Measurements from ENCODE around the gene CTU2. TPM values are rescaled to one million over a fixed set of nuclear protein-coding genes. Genes with fewer than 3 reads are reported as not detected.

The CTU2 gene
- total RNA-seq, 1 experiment from 2014 or later = 24.8 TPM

DNA sequence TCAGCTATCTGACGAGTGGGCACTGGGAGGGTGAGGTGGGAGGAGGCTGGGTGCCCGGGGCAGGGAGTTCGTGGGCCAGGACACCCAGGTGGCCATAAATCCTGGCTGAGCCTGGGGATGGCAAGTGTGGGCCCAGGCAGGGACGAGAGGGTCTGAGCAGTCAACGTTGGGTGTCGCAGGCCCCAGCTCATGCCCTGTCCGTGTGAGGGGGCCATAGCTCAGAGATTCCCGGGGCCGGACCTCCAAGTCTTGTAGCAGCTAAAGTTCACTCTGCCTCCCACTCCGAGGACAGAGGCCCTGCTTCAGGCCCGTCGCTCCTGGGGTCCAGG, 34.4 kb downstream of the CTU2 start:
- no TSS peak for BruUV-seq (replicated peaks)
- no peak for DNase-seq (ENCODE audit: low read depth, low spot score)
- TF ChIP-seq TCF7L2 (IDR thresholded peaks at IDR 0.05; ENCODE audit: low read depth, low read length) = no peak
- no peak for TF ChIP-seq CTCF (IDR thresholded peaks at IDR 0.05)
- no peak for TF ChIP-seq POLR2AphosphoS5 (IDR thresholded peaks at IDR 0.05; ENCODE audit: low read depth, low read length)
- no peak for TF ChIP-seq SIN3A (IDR thresholded peaks at IDR 0.05; ENCODE audit: borderline replicate concordance, insufficient read depth, low read depth, low read length)
- TF ChIP-seq REST (IDR thresholded peaks at IDR 0.05; ENCODE audit: insufficient read depth in 1 of 2, low read depth in 2 of 2, low read length in 1 of 2) = no peak
- intact Hi-C loops (cut with micrococcal nuclease; ENCODE audit: unreplicated experiment) (no loop called here), in situ Hi-C loops (cut with HindIII; ENCODE audit: low pct_unique_long_range_greater_than_20kb, low sequenced_read_pairs) (no loop called here)
- no peaks in the 10 kb centered on the region; the same call in 1 of the 2 replicates for H3K4me1 ChIP-seq (ENCODE audit: control insufficient read depth, insufficient read depth, low read length)
- POLR2A ChIA-PET = interaction anchor here (0.6 kb wide), 2 partner anchors 9 to 47 kb away, joined by 3 read pairs; no protein-coding TSS in a partner anchor
- no peaks in the 10 kb centered on the region for H3K9me3 ChIP-seq (ENCODE audit: control insufficient read depth, insufficient read depth, low read depth, low read length)
- no peaks in the 10 kb centered on the region for H3K27me3 ChIP-seq (ENCODE audit: control insufficient read depth, insufficient read depth, low read length)
- H3K4me3 ChIP-seq (ENCODE audit: low read depth in 2 of 2, low read length in 2 of 2) = no peak overlapping the region
- CTCF ChIA-PET = no interaction called here
- H3K27ac ChIP-seq (ENCODE audit: low read length) = no peak overlapping the region
- ATAC-seq = no peak
- H3K36me3 ChIP-seq (ENCODE audit: control insufficient read depth, insufficient read depth, low read length) = no peaks in the 10 kb centered on the region; the same call in 1 of the 2 replicates

DNA sequence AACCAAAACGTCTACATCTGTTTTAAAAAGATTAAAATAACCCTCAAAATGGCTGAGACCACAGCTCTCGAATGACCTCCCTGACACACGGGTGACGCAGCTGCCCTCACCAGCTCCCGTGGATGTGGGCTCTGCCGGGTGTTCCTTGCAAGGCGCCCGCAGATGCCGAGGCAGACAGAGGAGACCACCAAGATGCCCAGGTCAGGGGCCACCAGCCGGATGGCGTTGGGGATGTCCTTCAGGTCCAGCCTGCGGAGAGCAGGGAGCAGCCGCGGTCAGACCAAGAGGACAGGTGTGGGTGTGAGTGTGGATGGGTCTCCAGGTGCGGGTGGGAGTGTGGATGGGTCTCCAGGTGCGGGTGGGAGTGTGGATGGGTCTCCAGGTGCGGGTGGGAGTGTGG, 35.1 kb downstream of the CTU2 start:
- ChIA-PET POLR2A (no interaction called here), CTCF (no interaction called here)
- intact Hi-C loops (cut with micrococcal nuclease; ENCODE audit: unreplicated experiment) = no loop called here
- Histone ChIP-seq H3K36me3 (ENCODE audit: control insufficient read depth, insufficient read depth, low read length) (no peaks in the 10 kb centered on the region; the same call in 1 of the 2 replicates), H3K4me1 (ENCODE audit: control insufficient read depth, insufficient read depth, low read length) (no peaks in the 10 kb centered on the region; the same call in 1 of the 2 replicates), H3K27me3 (ENCODE audit: control insufficient read depth, insufficient read depth, low read length) (no peaks in the 10 kb centered on the region), H3K27ac (ENCODE audit: low read length) (no peak overlapping the region), H3K4me3 (ENCODE audit: low read depth in 2 of 2, low read length in 2 of 2) (no peak overlapping the region), H3K9me3 (ENCODE audit: control insufficient read depth, insufficient read depth, low read depth, low read length) (no peaks in the 10 kb centered on the region)
- ATAC-seq = no peak
- in situ Hi-C loops (cut with HindIII; ENCODE audit: low pct_unique_long_range_greater_than_20kb, low sequenced_read_pairs) = no loop called here
- BruUV-seq (replicated peaks) = no TSS peak
- no peak for DNase-seq (ENCODE audit: low read depth, low spot score)
- no peak for TF ChIP-seq SIN3A (IDR thresholded peaks at IDR 0.05; ENCODE audit: borderline replicate concordance, insufficient read depth, low read depth, low read length)
- no peak for TF ChIP-seq REST (IDR thresholded peaks at IDR 0.05; ENCODE audit: insufficient read depth in 1 of 2, low read depth in 2 of 2, low read length in 1 of 2)
